Kidney (tissue), 14 donors: ENCODE results near the gene GALNT12. TPM values are rescaled to one million over a fixed set of nuclear protein-coding genes. Genes with fewer than 3 reads are reported as not detected.

ENCODE experiments used
- DNase-seq, 5 donors: peaks; one replicate each; pipeline ENCODE4 v3.0.0-alpha.2; 2013 to 2020
- FAIRE-seq: peaks from 2 replicates; lab custom pipeline; 2012; peaks lifted over from hg19 to GRCh38; lab: Jason Lieb, UNC
- H3K27ac ChIP-seq, 2 donors: one replicate each; pipeline ENCODE4 v1.7.0; 2013; ENCODE audit warnings: low read depth in 2 of 2, low read length in 2 of 2, inconsistent platforms in 1 of 2
- H3K27me3 ChIP-seq: one replicate; pipeline ENCODE4 v1.7.1; 2013; ENCODE audit warnings: low read length, inconsistent platforms; ENCODE audit not compliant: control insufficient read depth, insufficient read depth
- H3K36me3 ChIP-seq, 3 donors: one replicate each; pipeline versions ENCODE4 v1.7.0 to v1.7.1; 2013; ENCODE audit warnings: low read length in 3 of 3, control low read depth in 1 of 3, inconsistent platforms in 1 of 3; ENCODE audit not compliant: insufficient read depth in 3 of 3, control insufficient read depth in 2 of 3
- H3K4me1 ChIP-seq, 3 donors: one replicate each; pipeline versions ENCODE4 v1.7.0 to v1.7.1; 2013; ENCODE audit warnings: low read length in 3 of 3, inconsistent platforms in 1 of 3, low read depth in 1 of 3; ENCODE audit not compliant: control insufficient read depth in 2 of 3, insufficient read depth in 2 of 3
- H3K4me3 ChIP-seq, 3 donors: one replicate each; pipeline versions ENCODE4 v1.7.0 to v1.8.1; 2013; ENCODE audit warnings: low read length in 3 of 3, control low read depth in 1 of 3, inconsistent platforms in 1 of 3
- H3K9ac ChIP-seq, 3 donors: one replicate each; pipeline versions ENCODE4 v1.7.0 to v1.7.1; 2013; ENCODE audit warnings: low read length in 3 of 3, control low read depth in 1 of 3, inconsistent platforms in 1 of 3
- H3K9me3 ChIP-seq, 3 donors: one replicate each; pipeline versions ENCODE4 v1.7.0 to v1.7.1; 2013; ENCODE audit warnings: low read length in 3 of 3, control low read depth in 1 of 3, inconsistent platforms in 1 of 3; ENCODE audit not compliant: control insufficient read depth in 2 of 3, insufficient read depth in 1 of 3
- intact Hi-C: fragments of 100-400 bp; cut with DNase I; formaldehyde crosslinking; loops from one replicate; pipeline ENCODE4 v1.11.1; 2022
- polyA plus RNA-seq: library from polyadenylated mRNA; stranded (reverse); fragments of 350-450 nt; fragmentation: Illumina TruSeq; extraction: RNeasy Lipid Tissue Mini Kit (QIAGEN cat#74804); gene quantifications from one replicate; pipeline ENCODE4 v1.2.3, GENCODE V29; 2014; ENCODE audit warnings: low read depth, low replicate concordance; ENCODE audit not compliant: insufficient read depth
- total RNA-seq: library from RNA; stranded (reverse); fragmentation: NEBNext Ultra II Directional; extraction: Animal tissue kit (Norgen Biotek cat#: 25700); gene quantifications from one replicate; pipeline ENCODE4 v1.2.1, GENCODE V29; 2021
- TF ChIP-seq, protein P1 (sequence below): IDR thresholded peaks from 3 replicates; pipeline ENCODE4 v1.5.1; 2012; ENCODE audit warnings: mild to moderate bottlenecking, moderate library complexity, borderline replicate concordance; ENCODE audit not compliant: insufficient read depth; ENCODE audit errors: extremely low read depth
- donor health status: control.
- donor health status: control.
- donor health status: control.
- donor health status: control.
- donor health status: control.
- donor health status: DM: yes; HTN: yes; CAD: no.
- donor health status: Normal renal cell carcinoma (clear cell type).

The GALNT12 gene
- total and polyA plus RNA-seq, 2 donors from 2014 or later, result 3.6 to 10.8 TPM

- H3K9ac ChIP-seq, result no peak overlapping the region
- H3K4me3 ChIP-seq, result no peak overlapping the region
- TF ChIP-seq, protein P1, sequence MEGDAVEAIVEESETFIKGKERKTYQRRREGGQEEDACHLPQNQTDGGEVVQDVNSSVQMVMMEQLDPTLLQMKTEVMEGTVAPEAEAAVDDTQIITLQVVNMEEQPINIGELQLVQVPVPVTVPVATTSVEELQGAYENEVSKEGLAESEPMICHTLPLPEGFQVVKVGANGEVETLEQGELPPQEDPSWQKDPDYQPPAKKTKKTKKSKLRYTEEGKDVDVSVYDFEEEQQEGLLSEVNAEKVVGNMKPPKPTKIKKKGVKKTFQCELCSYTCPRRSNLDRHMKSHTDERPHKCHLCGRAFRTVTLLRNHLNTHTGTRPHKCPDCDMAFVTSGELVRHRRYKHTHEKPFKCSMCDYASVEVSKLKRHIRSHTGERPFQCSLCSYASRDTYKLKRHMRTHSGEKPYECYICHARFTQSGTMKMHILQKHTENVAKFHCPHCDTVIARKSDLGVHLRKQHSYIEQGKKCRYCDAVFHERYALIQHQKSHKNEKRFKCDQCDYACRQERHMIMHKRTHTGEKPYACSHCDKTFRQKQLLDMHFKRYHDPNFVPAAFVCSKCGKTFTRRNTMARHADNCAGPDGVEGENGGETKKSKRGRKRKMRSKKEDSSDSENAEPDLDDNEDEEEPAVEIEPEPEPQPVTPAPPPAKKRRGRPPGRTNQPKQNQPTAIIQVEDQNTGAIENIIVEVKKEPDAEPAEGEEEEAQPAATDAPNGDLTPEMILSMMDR, result no peak
- intact Hi-C loops, result no loop called here
- H3K36me3 ChIP-seq, result no peaks in the 10 kb centered on the region
- H3K4me1 ChIP-seq, result no peaks in the 10 kb centered on the region
- FAIRE-seq, result no peak
- no peak for DNase-seq
- no peak overlapping the region for H3K27ac ChIP-seq
- H3K9me3 ChIP-seq, result peaks cover 0 to 3% (median 0%) of the 10 kb centered on the region in 3 donors
- no peaks in the 10 kb centered on the region for H3K27me3 ChIP-seq
These were observed 44.4 kb downstream of the GALNT12 start for GRCh38 chr9:98851730-98852459.

DNA sequence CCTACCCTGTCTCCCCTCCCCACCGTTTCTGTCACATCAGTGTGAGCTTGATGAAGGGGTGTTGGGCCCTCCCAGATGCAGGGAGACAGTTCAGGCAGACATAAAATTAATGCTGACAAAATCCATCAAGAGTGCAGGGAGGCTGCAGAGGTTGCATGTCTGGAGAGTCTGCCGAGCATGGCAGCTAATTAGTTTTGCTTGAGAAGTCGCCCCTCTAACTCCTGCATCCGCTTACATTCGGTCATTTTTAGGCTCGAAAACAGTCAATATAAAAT lies 44.9 kb downstream of the GALNT12 start:
- Histone ChIP-seq H3K4me1 (no peaks in the 10 kb centered on the region), H3K36me3 (no peaks in the 10 kb centered on the region), H3K4me3 (no peak overlapping the region), H3K9ac (no peak overlapping the region), H3K9me3 (peaks cover 0 to 3% (median 0%) of the 10 kb centered on the region in 3 donors), H3K27ac (no peak overlapping the region), H3K27me3 (no peaks in the 10 kb centered on the region)
- intact Hi-C loops, result no loop called here
- TF ChIP-seq, protein P1, result no peak
- FAIRE-seq (no peak), DNase-seq (peak in 3 of 5 donors; percentile 28 to 48 (median 45))

- TF ChIP-seq, protein P1, result no peak
- intact Hi-C loops, result no loop called here
These were observed 45.5 kb downstream of the GALNT12 start for GRCh38 chr9:98852961-98853360.

More at GRCh38 chr9:98852961-98853360, 45.5 kb downstream of the GALNT12 start:
- no peak overlapping the region for H3K9ac ChIP-seq
- no peak overlapping the region for H3K4me3 ChIP-seq
- no peaks in the 10 kb centered on the region for H3K27me3 ChIP-seq
- FAIRE-seq (no peak), DNase-seq (no peak)
- H3K36me3 ChIP-seq, result no peaks in the 10 kb centered on the region
- H3K9me3 ChIP-seq, result peaks cover 0 to 3% (median 0%) of the 10 kb centered on the region in 3 donors
- no peak overlapping the region for H3K27ac ChIP-seq
- H3K4me1 ChIP-seq, result no peaks in the 10 kb centered on the region
